Tibial artery (tissue), 4 donors: Measurements from ENCODE around the gene UBALD1.

ENCODE experiments used
- DNase-seq, 2 donors: peaks; one replicate each; pipeline ENCODE4 v3.0.0-alpha.2; 2019
- H3K27ac ChIP-seq, 2 donors: fragments of 200-600 bp; sonication (generic) in 1 of 2; 1 replicate in 1 of 2; 2 replicates in 1 of 2; pipeline ENCODE4 v1.5.1; 2018 to 2019; ENCODE audit warnings: mild to moderate bottlenecking in 1 of 2
- H3K27me3 ChIP-seq, 2 donors: fragments of 200-600 bp; sonication (generic) in 1 of 2; one replicate each; pipeline versions ENCODE4 v1.5.1 to v1.6.0; 2016 to 2019
- H3K36me3 ChIP-seq, 3 donors: fragments of 200-600 bp; sonication (generic) in 2 of 3; one replicate each; pipeline ENCODE4 v1.5.1; 2016 to 2019; ENCODE audit warnings: mild to moderate bottlenecking in 2 of 3
- H3K4me1 ChIP-seq, 4 donors: fragments of 200-600 bp; sonication (generic) in 2 of 4; 1 replicate in 3 of 4; 2 replicates in 1 of 4; pipeline ENCODE4 v1.5.1; 2016 to 2019
- H3K4me3 ChIP-seq, 2 donors: fragments of 200-600 bp; sonication (generic) in 1 of 2; 1 replicate in 1 of 2; 2 replicates in 1 of 2; pipeline ENCODE4 v1.5.1; 2018 to 2019; ENCODE audit warnings: mild to moderate bottlenecking in 2 of 2
- H3K9me3 ChIP-seq, 3 donors: fragments of 200-600 bp; sonication (generic) in 1 of 3; one replicate each; pipeline ENCODE4 v1.5.1; 2016 to 2019
- CTCF ChIP-seq, 2 experiments: fragments of 200-600 bp in 1 of 2; fragments of 450-650 bp in 1 of 2; IDR thresholded peaks; one replicate each; pipeline ENCODE4 v1.5.1; 2017 to 2019; ENCODE audit warnings: antibody characterized with exemption in 2 of 2, mild to moderate bottlenecking in 1 of 2, moderate library complexity in 1 of 2
- intact Hi-C: fragments of 100-400 bp; cut with DNase I; formaldehyde crosslinking; loops from one replicate; pipeline ENCODE4 v1.15.0; 2023; ENCODE audit warnings: low total_unique reads

Gene UBALD1

GRCh38 chr16:4616047-4616811 lies 1.5 kb upstream of the UBALD1 start:
- no peaks in the 10 kb centered on the region for H3K9me3 ChIP-seq
- H3K4me3 ChIP-seq: peak overlapping the region; percentile 72 to 79
- peak; percentile 100 for DNase-seq
- H3K4me1 ChIP-seq: peaks cover 0 to 66% (median 55%) of the 10 kb centered on the region in 4 donors
- H3K36me3 ChIP-seq: no peaks in the 10 kb centered on the region
- H3K27ac ChIP-seq: peak overlapping the region; percentile 96 to 99
- peak in 1 of 2 experiments; percentile 15 for TF ChIP-seq CTCF (IDR thresholded peaks at IDR 0.05)
- intact Hi-C loops: loop anchor here (10.0 kb wide), 1 partner anchor 141 kb away; the partner anchor contains the start of genes HMOX2 and NMRAL1
- H3K27me3 ChIP-seq: no peaks in the 10 kb centered on the region

- Histone ChIP-seq H3K27ac (peak overlapping the region; percentile 96 to 99), H3K4me1 (peaks cover 0 to 72% (median 60%) of the 10 kb centered on the region in 4 donors), H3K27me3 (no peaks in the 10 kb centered on the region), H3K9me3 (no peaks in the 10 kb centered on the region), H3K4me3 (peak overlapping the region; percentile 65 to 79), H3K36me3 (no peaks in the 10 kb centered on the region)
- DNase-seq: no peak
- intact Hi-C loops: loop anchor here (10.0 kb wide), 1 partner anchor 141 kb away; the partner anchor contains the start of genes HMOX2 and NMRAL1
- no peak for TF ChIP-seq CTCF (IDR thresholded peaks at IDR 0.05)
Measured at GRCh38 chr16:4615384-4616046, 827 bp upstream of the UBALD1 start.

- no peaks in the 10 kb centered on the region for H3K9me3 ChIP-seq
- H3K4me3 ChIP-seq: peak overlapping the region; percentile 65 to 79
- TF ChIP-seq CTCF (IDR thresholded peaks at IDR 0.05): no peak
- peaks cover 11 to 16% (median 13%) of the 10 kb centered on the region in 3 donors for H3K36me3 ChIP-seq
- intact Hi-C loops: loop anchor here (10.0 kb wide), 1 partner anchor 139 kb away; the partner anchor contains the start of genes HMOX2 and NMRAL1
- peak in 1 of 2 donors; percentile 71 for DNase-seq
- peaks cover 0 to 72% (median 62%) of the 10 kb centered on the region in 4 donors for H3K4me1 ChIP-seq
- H3K27me3 ChIP-seq: no peaks in the 10 kb centered on the region
- H3K27ac ChIP-seq: peak overlapping the region; percentile 96 to 99
Measured at GRCh38 chr16:4613636-4614570, 785 bp downstream of the UBALD1 start.

- TF ChIP-seq CTCF (IDR thresholded peaks at IDR 0.05): no peak
- peak overlapping the region; percentile 65 to 79 for H3K4me3 ChIP-seq
- peaks cover 19 to 24% (median 21%) of the 10 kb centered on the region in 3 donors for H3K36me3 ChIP-seq
- H3K4me1 ChIP-seq: peaks cover 0 to 64% (median 59%) of the 10 kb centered on the region in 4 donors
- no peaks in the 10 kb centered on the region for H3K27me3 ChIP-seq
- H3K27ac ChIP-seq: peak overlapping the region; percentile 96 to 99
- H3K9me3 ChIP-seq: no peaks in the 10 kb centered on the region
- intact Hi-C loops: loop anchor here (10.0 kb wide), 1 partner anchor 138 kb away; the partner anchor contains the start of genes HMOX2 and NMRAL1
- peak in 1 of 2 donors; percentile 61 for DNase-seq
Measured at GRCh38 chr16:4612977-4613635, 1.6 kb downstream of the UBALD1 start.
